ENCODE data around the gene MAG. TPM values are rescaled to one million over a fixed set of nuclear protein-coding genes. Genes with fewer than 3 reads are reported as not detected.

MAG gene
- total and polyA plus RNA-seq, 2 of the 13 experiments (the other 11 are each of a cell fraction or from before 2014, with no cell fraction given): 0.20 to 1.3 TPM

- 0 out of 2 replicates have a peak, but pooled peaks have one; percentile 22 for TF ChIP-seq ZNF770 (CRISPR knock-in tag; IDR thresholded peaks at IDR 0.05)
- TF ChIP-seq ZBTB7B (CRISPR knock-in tag; IDR thresholded peaks at IDR 0.05): peak; percentile 45; the same call in 1 of the 2 replicates
- TF ChIP-seq DNMT1 (CRISPR knock-in tag; IDR thresholded peaks at IDR 0.05): peak; percentile 24; the same call in 1 of the 2 replicates
- no peak for TF ChIP-seq CREB1 (IDR thresholded peaks at IDR 0.05)
- TF ChIP-seq CREB1 (CRISPR knock-in tag; IDR thresholded peaks at IDR 0.05): no peak
- no peak for TF ChIP-seq ZNF382 (CRISPR knock-in tag; IDR thresholded peaks at IDR 0.05; ENCODE audit: borderline replicate concordance)
- peak; percentile 64 for TF ChIP-seq ERF (CRISPR knock-in tag; IDR thresholded peaks at IDR 0.05)
- TF ChIP-seq ZNF83 (CRISPR knock-in tag; IDR thresholded peaks at IDR 0.05; ENCODE audit: borderline replicate concordance): no peak
- no peak for TF ChIP-seq ZNF713 (CRISPR knock-in tag; IDR thresholded peaks at IDR 0.05)
- no peak for TF ChIP-seq KLF15 (CRISPR knock-in tag; IDR thresholded peaks at IDR 0.05; ENCODE audit: borderline replicate concordance)
- peak; percentile 75; the same call in 1 of the 2 replicates for TF ChIP-seq MTA1 (CRISPR knock-in tag; IDR thresholded peaks at IDR 0.05; ENCODE audit: borderline replicate concordance)
- TF ChIP-seq ZNF704 (CRISPR knock-in tag; IDR thresholded peaks at IDR 0.05; ENCODE audit: borderline replicate concordance): no peak
- peak; percentile 42; the same call in 1 of the 2 replicates for TF ChIP-seq MAZ (IDR thresholded peaks at IDR 0.05; ENCODE audit: borderline replicate concordance, low read depth, low read length)
- TF ChIP-seq MAZ (CRISPR knock-in tag; IDR thresholded peaks at IDR 0.05; ENCODE audit: low read depth): peak; percentile 79
- TF ChIP-seq, protein P1, sequence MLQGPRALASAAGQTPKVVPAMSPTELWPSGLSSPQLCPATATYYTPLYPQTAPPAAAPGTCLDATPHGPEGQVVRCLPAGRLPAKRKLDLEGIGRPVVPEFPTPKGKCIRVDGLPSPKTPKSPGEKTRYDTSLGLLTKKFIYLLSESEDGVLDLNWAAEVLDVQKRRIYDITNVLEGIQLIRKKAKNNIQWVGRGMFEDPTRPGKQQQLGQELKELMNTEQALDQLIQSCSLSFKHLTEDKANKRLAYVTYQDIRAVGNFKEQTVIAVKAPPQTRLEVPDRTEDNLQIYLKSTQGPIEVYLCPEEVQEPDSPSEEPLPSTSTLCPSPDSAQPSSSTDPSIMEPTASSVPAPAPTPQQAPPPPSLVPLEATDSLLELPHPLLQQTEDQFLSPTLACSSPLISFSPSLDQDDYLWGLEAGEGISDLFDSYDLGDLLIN (CRISPR knock-in tag; IDR thresholded peaks at IDR 0.05; ENCODE audit: borderline replicate concordance): no peak
- TF ChIP-seq, protein P2, sequence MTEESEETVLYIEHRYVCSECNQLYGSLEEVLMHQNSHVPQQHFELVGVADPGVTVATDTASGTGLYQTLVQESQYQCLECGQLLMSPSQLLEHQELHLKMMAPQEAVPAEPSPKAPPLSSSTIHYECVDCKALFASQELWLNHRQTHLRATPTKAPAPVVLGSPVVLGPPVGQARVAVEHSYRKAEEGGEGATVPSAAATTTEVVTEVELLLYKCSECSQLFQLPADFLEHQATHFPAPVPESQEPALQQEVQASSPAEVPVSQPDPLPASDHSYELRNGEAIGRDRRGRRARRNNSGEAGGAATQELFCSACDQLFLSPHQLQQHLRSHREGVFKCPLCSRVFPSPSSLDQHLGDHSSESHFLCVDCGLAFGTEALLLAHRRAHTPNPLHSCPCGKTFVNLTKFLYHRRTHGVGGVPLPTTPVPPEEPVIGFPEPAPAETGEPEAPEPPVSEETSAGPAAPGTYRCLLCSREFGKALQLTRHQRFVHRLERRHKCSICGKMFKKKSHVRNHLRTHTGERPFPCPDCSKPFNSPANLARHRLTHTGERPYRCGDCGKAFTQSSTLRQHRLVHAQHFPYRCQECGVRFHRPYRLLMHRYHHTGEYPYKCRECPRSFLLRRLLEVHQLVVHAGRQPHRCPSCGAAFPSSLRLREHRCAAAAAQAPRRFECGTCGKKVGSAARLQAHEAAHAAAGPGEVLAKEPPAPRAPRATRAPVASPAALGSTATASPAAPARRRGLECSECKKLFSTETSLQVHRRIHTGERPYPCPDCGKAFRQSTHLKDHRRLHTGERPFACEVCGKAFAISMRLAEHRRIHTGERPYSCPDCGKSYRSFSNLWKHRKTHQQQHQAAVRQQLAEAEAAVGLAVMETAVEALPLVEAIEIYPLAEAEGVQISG (CRISPR knock-in tag; IDR thresholded peaks at IDR 0.05): peak; percentile 58; the same call in 1 of the 2 replicates
- no peak for TF ChIP-seq ZNF678 (CRISPR knock-in tag; IDR thresholded peaks at IDR 0.05)
- TF ChIP-seq ARNT2 (CRISPR knock-in tag; IDR thresholded peaks at IDR 0.05; ENCODE audit: low read depth): peak; percentile 40; the same call in 1 of the 2 replicates
- no peak for TF ChIP-seq PLRG1 (conservative IDR thresholded peaks at IDR 0.05)
- TF ChIP-seq, protein P3, sequence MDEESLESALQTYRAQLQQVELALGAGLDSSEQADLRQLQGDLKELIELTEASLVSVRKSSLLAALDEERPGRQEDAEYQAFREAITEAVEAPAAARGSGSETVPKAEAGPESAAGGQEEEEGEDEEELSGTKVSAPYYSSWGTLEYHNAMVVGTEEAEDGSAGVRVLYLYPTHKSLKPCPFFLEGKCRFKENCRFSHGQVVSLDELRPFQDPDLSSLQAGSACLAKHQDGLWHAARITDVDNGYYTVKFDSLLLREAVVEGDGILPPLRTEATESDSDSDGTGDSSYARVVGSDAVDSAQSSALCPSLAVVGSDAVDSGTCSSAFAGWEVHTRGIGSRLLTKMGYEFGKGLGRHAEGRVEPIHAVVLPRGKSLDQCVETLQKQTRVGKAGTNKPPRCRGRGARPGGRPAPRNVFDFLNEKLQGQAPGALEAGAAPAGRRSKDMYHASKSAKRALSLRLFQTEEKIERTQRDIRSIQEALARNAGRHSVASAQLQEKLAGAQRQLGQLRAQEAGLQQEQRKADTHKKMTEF (CRISPR knock-in tag; IDR thresholded peaks at IDR 0.05): peak; percentile 55; the same call in 1 of the 2 replicates
- TF ChIP-seq BRD4 (CRISPR knock-in tag; IDR thresholded peaks at IDR 0.05): peak; percentile 83; the same call in 1 of the 2 replicates
These were observed 22.4 kb upstream of the MAG start (continued) for GRCh38 chr19:35269438-35270117.
